ENCODE measurements around the gene PHYH.

Gene PHYH

GRCh38 chr10:13272164-13272571 is 27.7 kb downstream of the PHYH start:
- no peak overlapping the region for H3K4me2 ChIP-seq (ENCODE audit: low read length, poor library complexity, severe bottlenecking)
- no peak overlapping the region for H3K18ac ChIP-seq (ENCODE audit: low read depth in 1 of 2, low read length in 2 of 2)
- H3K9me3 ChIP-seq (ENCODE audit: control insufficient read depth, low read length) = no peaks in the 10 kb centered on the region
- H2AFZ ChIP-seq (ENCODE audit: low read depth, low read length) = no peak overlapping the region
- 84% methylated on average over 12 of the region's 12 CpGs for WGBS
- H3K9ac ChIP-seq (ENCODE audit: low read length) = peak overlapping the region; percentile 3
- H3K27me3 ChIP-seq (ENCODE audit: control insufficient read depth in 1 of 2, insufficient read depth in 1 of 2, low read length in 2 of 2) = peaks cover 5 to 6% of the 10 kb centered on the region in 2 experiments
- no peak overlapping the region for H3K23ac ChIP-seq (ENCODE audit: low read length in 2 of 2)
- H3K27ac ChIP-seq (ENCODE audit: low read length, poor library complexity, severe bottlenecking) = no peak overlapping the region
- H3K79me1 ChIP-seq (replicated peaks; ENCODE audit: low read length, poor library complexity, severe bottlenecking) = no peaks in the 10 kb centered on the region
- H2BK12ac ChIP-seq (ENCODE audit: low read length in 2 of 2) = no peak overlapping the region
- H3K4me1 ChIP-seq (ENCODE audit: control insufficient read depth, insufficient read depth, low read depth, low read length) = peaks cover 2% of the 10 kb centered on the region
- no peak overlapping the region for H3K14ac ChIP-seq (ENCODE audit: low read length in 2 of 2)
- H4K8ac ChIP-seq (ENCODE audit: low read length) = no peak overlapping the region
- no peak overlapping the region for H4K91ac ChIP-seq (ENCODE audit: low read length)
- peak overlapping the region in 1 of 2 experiments; percentile 62 for H3K4me3 ChIP-seq (ENCODE audit: insufficient read depth in 1 of 2, low read depth in 1 of 2, low read length in 2 of 2)
- no peak overlapping the region for H2BK120ac ChIP-seq (ENCODE audit: low read depth, low read length)
- no peak overlapping the region for H2AK5ac ChIP-seq (ENCODE audit: low read length, severe bottlenecking)
- H3K4ac ChIP-seq (ENCODE audit: low read depth in 1 of 2, low read length in 2 of 2) = no peak overlapping the region
- H3K36me3 ChIP-seq (ENCODE audit: control insufficient read depth in 1 of 2, insufficient read depth in 2 of 2, low read depth in 1 of 2, low read length in 2 of 2) = no peaks in the 10 kb centered on the region
- no peak for DNase-seq
- H2BK5ac ChIP-seq (ENCODE audit: low read depth, low read length, poor library complexity, severe bottlenecking) = no peak overlapping the region
- no peak overlapping the region for H2BK15ac ChIP-seq (ENCODE audit: low read depth, poor library complexity, severe bottlenecking)

GRCh38 chr10:13271552-13272163 is 28.2 kb downstream of the PHYH start:
- Histone ChIP-seq H3K4me3 (ENCODE audit: insufficient read depth in 1 of 2, low read depth in 1 of 2, low read length in 2 of 2) (peak overlapping the region in 1 of 2 experiments; percentile 62), H2BK15ac (ENCODE audit: low read depth, poor library complexity, severe bottlenecking) (no peak overlapping the region), H3K79me1 (replicated peaks; ENCODE audit: low read length, poor library complexity, severe bottlenecking) (no peaks in the 10 kb centered on the region), H2AK5ac (ENCODE audit: low read length, severe bottlenecking) (no peak overlapping the region), H3K4ac (ENCODE audit: low read depth in 1 of 2, low read length in 2 of 2) (no peak overlapping the region), H2BK5ac (ENCODE audit: low read depth, low read length, poor library complexity, severe bottlenecking) (no peak overlapping the region), H3K23ac (ENCODE audit: low read length in 2 of 2) (no peak overlapping the region), H3K27ac (ENCODE audit: low read length, poor library complexity, severe bottlenecking) (no peak overlapping the region), H3K18ac (ENCODE audit: low read depth in 1 of 2, low read length in 2 of 2) (no peak overlapping the region), H4K91ac (ENCODE audit: low read length) (no peak overlapping the region), H2BK120ac (ENCODE audit: low read depth, low read length) (no peak overlapping the region), H3K9ac (ENCODE audit: low read length) (no peak overlapping the region), H3K14ac (ENCODE audit: low read length in 2 of 2) (no peak overlapping the region), H2BK12ac (ENCODE audit: low read length in 2 of 2) (no peak overlapping the region), H3K36me3 (ENCODE audit: control insufficient read depth in 1 of 2, insufficient read depth in 2 of 2, low read depth in 1 of 2, low read length in 2 of 2) (no peaks in the 10 kb centered on the region), H3K9me3 (ENCODE audit: control insufficient read depth, low read length) (no peaks in the 10 kb centered on the region), H3K27me3 (ENCODE audit: control insufficient read depth in 1 of 2, insufficient read depth in 1 of 2, low read length in 2 of 2) (peaks cover 5 to 6% of the 10 kb centered on the region in 2 experiments), H3K4me2 (ENCODE audit: low read length, poor library complexity, severe bottlenecking) (no peak overlapping the region), H3K4me1 (ENCODE audit: control insufficient read depth, insufficient read depth, low read depth, low read length) (peaks cover 2% of the 10 kb centered on the region), H4K8ac (ENCODE audit: low read length) (no peak overlapping the region), H2AFZ (ENCODE audit: low read depth, low read length) (no peak overlapping the region)
- 58% methylated on average over 9 of the region's 14 CpGs for WGBS
- peak; percentile 4 for DNase-seq

GRCh38 chr10:13270877-13271551 is 28.9 kb downstream of the PHYH start:
- H3K79me1 ChIP-seq (replicated peaks; ENCODE audit: low read length, poor library complexity, severe bottlenecking) = no peaks in the 10 kb centered on the region
- H3K23ac ChIP-seq (ENCODE audit: low read length in 2 of 2) = no peak overlapping the region
- no peak overlapping the region for H3K18ac ChIP-seq (ENCODE audit: low read depth in 1 of 2, low read length in 2 of 2)
- no peaks in the 10 kb centered on the region for H3K36me3 ChIP-seq (ENCODE audit: control insufficient read depth in 1 of 2, insufficient read depth in 2 of 2, low read depth in 1 of 2, low read length in 2 of 2)
- no peaks in the 10 kb centered on the region for H3K9me3 ChIP-seq (ENCODE audit: control insufficient read depth, low read length)
- 95% methylated on average over 9 of the region's 9 CpGs for WGBS
- H3K27me3 ChIP-seq (ENCODE audit: control insufficient read depth in 1 of 2, insufficient read depth in 1 of 2, low read length in 2 of 2) = peaks cover 5 to 7% of the 10 kb centered on the region in 2 experiments
- H3K4me1 ChIP-seq (ENCODE audit: control insufficient read depth, insufficient read depth, low read depth, low read length) = peaks cover 2% of the 10 kb centered on the region
- H2BK5ac ChIP-seq (ENCODE audit: low read depth, low read length, poor library complexity, severe bottlenecking) = no peak overlapping the region
- no peak overlapping the region for H2BK15ac ChIP-seq (ENCODE audit: low read depth, poor library complexity, severe bottlenecking)
- DNase-seq = no peak
- no peak overlapping the region for H2AFZ ChIP-seq (ENCODE audit: low read depth, low read length)
- H2BK120ac ChIP-seq (ENCODE audit: low read depth, low read length) = no peak overlapping the region
- peak overlapping the region in 1 of 2 experiments; percentile 62 for H3K4me3 ChIP-seq (ENCODE audit: insufficient read depth in 1 of 2, low read depth in 1 of 2, low read length in 2 of 2)
- H3K27ac ChIP-seq (ENCODE audit: low read length, poor library complexity, severe bottlenecking) = no peak overlapping the region
- H2AK5ac ChIP-seq (ENCODE audit: low read length, severe bottlenecking) = no peak overlapping the region
- H3K4me2 ChIP-seq (ENCODE audit: low read length, poor library complexity, severe bottlenecking) = no peak overlapping the region
- no peak overlapping the region for H4K8ac ChIP-seq (ENCODE audit: low read length)
- H3K4ac ChIP-seq (ENCODE audit: low read depth in 1 of 2, low read length in 2 of 2) = no peak overlapping the region
- H4K91ac ChIP-seq (ENCODE audit: low read length) = no peak overlapping the region
- no peak overlapping the region for H3K14ac ChIP-seq (ENCODE audit: low read length in 2 of 2)
- H2BK12ac ChIP-seq (ENCODE audit: low read length in 2 of 2) = no peak overlapping the region
- no peak overlapping the region for H3K9ac ChIP-seq (ENCODE audit: low read length)

GRCh38 chr10:13268841-13269240 is 31.0 kb downstream of the PHYH start:
- H3K79me1 ChIP-seq (replicated peaks; ENCODE audit: low read length, poor library complexity, severe bottlenecking) = no peaks in the 10 kb centered on the region
- peaks cover 12 to 23% of the 10 kb centered on the region in 2 experiments for H3K27me3 ChIP-seq (ENCODE audit: control insufficient read depth in 1 of 2, insufficient read depth in 1 of 2, low read length in 2 of 2)
- no peak overlapping the region for H3K4me3 ChIP-seq (ENCODE audit: insufficient read depth in 1 of 2, low read depth in 1 of 2, low read length in 2 of 2)
- H3K23ac ChIP-seq (ENCODE audit: low read length in 2 of 2) = no peak overlapping the region
- H3K18ac ChIP-seq (ENCODE audit: low read depth in 1 of 2, low read length in 2 of 2) = no peak overlapping the region
- peaks cover 2% of the 10 kb centered on the region for H3K4me1 ChIP-seq (ENCODE audit: control insufficient read depth, insufficient read depth, low read depth, low read length)
- no peak overlapping the region for H4K91ac ChIP-seq (ENCODE audit: low read length)
- H2AFZ ChIP-seq (ENCODE audit: low read depth, low read length) = no peak overlapping the region
- H2BK120ac ChIP-seq (ENCODE audit: low read depth, low read length) = no peak overlapping the region
- H3K4me2 ChIP-seq (ENCODE audit: low read length, poor library complexity, severe bottlenecking) = no peak overlapping the region
- no peak for DNase-seq
- H2AK5ac ChIP-seq (ENCODE audit: low read length, severe bottlenecking) = no peak overlapping the region
- no peak overlapping the region for H2BK15ac ChIP-seq (ENCODE audit: low read depth, poor library complexity, severe bottlenecking)
- no peak overlapping the region for H3K4ac ChIP-seq (ENCODE audit: low read depth in 1 of 2, low read length in 2 of 2)
- H3K9me3 ChIP-seq (ENCODE audit: control insufficient read depth, low read length) = no peaks in the 10 kb centered on the region
- no peak overlapping the region for H2BK5ac ChIP-seq (ENCODE audit: low read depth, low read length, poor library complexity, severe bottlenecking)
- no peak overlapping the region for H2BK12ac ChIP-seq (ENCODE audit: low read length in 2 of 2)
- no peak overlapping the region for H3K27ac ChIP-seq (ENCODE audit: low read length, poor library complexity, severe bottlenecking)
- no peak overlapping the region for H3K9ac ChIP-seq (ENCODE audit: low read length)
- H4K8ac ChIP-seq (ENCODE audit: low read length) = no peak overlapping the region
- no peak overlapping the region for H3K14ac ChIP-seq (ENCODE audit: low read length in 2 of 2)
- H3K36me3 ChIP-seq (ENCODE audit: control insufficient read depth in 1 of 2, insufficient read depth in 2 of 2, low read depth in 1 of 2, low read length in 2 of 2) = no peaks in the 10 kb centered on the region
- WGBS = 67% methylated on average over 2 of the region's 3 CpGs
